Activated gamma-delta T cell treated with Interleukin-2 at 50 U/mL for 16 hours (primary cell): ENCODE measurements around the gene BAIAP2L2.
"Not testable (repeated sequence)": the region's sequence is repeated elsewhere in the genome, so short reads cannot be mapped to it uniquely, and the experiment has no call there.

Experiments used
- DNase-seq: peaks from one replicate; pipeline ENCODE4 v3.0.0-alpha.2; 2020

Gene BAIAP2L2, protein sequence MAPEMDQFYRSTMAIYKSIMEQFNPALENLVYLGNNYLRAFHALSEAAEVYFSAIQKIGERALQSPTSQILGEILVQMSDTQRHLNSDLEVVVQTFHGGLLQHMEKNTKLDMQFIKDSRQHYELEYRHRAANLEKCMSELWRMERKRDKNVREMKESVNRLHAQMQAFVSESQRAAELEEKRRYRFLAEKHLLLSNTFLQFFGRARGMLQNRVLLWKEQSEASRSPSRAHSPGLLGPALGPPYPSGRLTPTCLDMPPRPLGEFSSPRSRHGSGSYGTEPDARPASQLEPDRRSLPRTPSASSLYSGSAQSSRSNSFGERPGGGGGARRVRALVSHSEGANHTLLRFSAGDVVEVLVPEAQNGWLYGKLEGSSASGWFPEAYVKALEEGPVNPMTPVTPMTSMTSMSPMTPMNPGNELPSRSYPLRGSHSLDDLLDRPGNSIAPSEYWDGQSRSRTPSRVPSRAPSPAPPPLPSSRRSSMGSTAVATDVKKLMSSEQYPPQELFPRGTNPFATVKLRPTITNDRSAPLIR

DNA sequence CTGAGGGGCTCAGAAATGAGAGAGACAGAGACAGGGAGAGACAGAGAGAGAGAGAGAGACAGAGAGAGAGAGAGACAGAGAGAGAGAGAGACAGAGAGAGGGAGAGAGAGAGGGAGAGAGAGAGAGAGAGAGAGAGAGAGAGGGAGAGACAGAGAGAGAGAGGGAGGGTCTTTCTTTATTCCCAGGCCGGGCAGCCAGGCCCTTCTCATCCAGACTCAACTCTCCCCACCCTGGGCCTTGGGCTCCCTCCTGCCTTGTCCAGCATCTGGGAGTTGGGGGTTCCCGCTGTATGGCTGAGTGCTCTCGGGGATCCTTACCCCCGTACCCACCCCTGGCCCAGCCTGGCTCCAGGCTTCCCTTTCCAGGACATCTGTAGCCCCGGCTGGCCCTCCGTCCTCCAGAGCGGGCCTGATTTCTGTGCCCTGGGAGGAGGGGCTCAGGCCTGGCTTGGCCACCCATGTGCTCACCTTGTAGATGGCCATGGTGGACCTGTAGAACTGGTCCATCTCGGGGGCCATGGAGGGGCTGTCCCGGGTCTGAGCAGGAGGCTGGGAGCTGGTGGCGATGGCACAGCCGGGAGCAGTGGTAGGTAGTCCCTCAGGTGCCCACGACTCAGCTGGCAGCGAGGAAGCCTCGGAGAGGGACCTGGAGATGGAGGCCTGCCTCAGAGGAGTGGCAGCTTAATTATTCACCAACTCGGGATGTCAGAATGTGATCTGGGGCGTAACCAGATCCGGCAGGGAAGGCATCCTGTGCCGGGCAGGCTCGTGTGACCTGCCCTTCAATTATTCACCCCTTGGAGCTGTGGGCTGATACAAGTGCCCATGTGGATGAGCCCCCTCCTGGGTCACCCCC lies at the start of gene BAIAP2L2:
Gene BAIAP2L2 (minus strand): TSS at position 677 of the 855 bp plus-strand sequence. CDS start 159 bp downstream, at position 518.
- no peak for DNase-seq

DNA sequence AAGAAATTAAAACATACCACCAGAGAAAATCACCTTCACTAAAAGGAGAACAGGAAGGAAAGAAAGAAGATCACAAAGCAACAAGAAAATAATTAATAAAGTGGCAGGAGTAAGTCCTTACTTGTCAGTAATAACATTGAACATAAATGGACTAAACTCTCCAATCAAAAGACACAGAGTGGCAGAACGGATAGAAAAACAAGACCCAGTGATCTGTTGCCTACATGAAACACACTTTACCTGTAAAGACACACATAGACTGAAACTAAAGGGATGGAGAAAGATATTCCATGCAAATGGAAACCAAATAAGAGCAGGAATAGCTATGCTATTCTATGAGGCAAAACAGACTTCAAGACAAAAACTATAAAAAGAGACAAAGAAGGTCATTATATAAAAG lies 45.2 kb upstream of the BAIAP2L2 start:
- DNase-seq, result no peak

DNA sequence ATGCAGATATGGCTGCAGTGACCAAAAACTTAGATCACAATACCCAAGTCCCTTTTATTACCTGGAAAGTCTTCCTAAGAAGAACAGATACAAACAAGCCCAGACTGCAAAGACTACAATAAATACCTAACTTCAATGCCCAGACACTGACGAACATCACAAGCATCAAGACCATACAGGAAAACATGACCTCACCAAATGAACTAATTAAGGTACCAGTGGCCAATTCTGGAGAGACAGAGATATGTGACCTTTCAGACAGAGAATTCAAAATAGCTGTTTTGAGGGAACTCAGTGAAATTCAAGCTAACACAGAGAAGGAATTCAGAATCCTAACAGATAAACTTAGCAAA lies 44.1 kb upstream of the BAIAP2L2 start:
- DNase-seq, result not testable (repeated sequence)

DNA sequence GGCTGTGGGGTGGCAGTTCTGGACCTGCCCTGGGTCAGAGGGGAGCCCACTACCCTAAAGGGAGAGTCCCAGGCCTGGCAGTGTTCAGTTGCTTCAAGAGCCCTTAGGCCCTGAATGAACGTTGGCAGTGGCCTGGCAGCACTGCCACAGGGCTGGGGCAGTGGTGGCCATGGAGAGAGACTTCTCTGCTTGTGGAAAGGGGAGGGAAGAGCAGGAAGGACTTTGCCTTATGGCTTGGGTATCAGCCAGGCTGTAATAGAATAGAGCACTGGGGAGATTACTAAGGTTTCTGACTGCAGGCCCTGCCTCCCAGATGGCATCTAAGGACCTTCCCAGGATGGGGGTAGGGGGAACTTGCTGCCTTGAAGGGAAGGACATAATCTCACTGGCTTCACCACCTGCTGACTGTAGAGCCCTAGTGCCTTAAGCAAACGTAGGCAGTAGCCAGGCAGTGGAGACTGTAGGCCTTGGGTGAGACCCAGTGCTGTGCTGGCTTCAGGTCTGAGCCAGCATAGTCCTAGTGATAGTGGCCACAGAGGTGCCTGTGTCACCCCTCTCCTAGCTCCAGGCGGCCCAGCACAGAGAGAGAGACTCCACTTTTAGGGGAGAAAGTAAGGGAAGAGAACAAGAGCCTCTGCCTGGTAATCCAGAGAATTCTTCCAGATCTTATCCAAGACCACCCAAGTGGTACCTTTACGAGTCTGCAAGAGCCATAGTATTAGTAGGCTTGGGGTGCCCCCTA lies 43.5 kb upstream of the BAIAP2L2 start:
- DNase-seq, result no peak

DNA sequence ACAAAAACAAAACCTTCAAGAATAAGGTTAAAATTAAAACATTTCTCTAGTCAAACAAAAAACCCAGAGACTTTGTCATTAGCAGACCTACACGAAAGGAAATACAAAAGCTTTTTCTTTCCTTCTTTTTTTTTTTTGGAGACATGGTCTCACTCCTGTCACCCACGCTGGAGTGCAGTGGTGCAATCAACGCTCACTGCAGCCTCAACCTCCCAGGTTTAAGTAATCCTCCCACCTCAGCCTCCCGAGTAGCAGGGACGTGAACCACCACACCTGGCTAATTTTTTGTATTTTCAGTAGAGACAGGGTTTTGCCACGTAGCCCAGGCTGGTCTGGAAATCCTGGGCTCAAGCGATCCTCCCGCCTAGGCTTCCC lies 40.6 kb upstream of the BAIAP2L2 start:
- no peak for DNase-seq

DNA sequence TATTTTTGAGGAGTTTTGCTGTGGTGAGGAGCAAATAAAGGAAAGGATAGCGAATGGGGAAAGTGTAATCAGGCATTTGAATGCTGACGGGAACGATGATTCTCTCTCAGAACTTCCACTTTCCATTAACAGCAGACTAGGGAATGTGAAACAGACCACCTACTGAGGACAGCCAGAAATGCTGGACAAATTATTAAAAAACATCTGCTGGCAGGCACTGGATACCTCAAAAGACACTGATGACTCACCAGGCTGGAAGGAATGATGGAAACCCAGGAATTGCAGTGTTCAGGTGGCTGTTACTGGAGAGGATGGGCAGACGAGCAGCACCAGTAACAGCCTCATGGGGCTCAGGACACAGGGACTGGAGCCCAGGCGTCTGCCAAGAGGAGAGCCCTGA lies 37.8 kb upstream of the BAIAP2L2 start:
- DNase-seq, result no peak

DNA sequence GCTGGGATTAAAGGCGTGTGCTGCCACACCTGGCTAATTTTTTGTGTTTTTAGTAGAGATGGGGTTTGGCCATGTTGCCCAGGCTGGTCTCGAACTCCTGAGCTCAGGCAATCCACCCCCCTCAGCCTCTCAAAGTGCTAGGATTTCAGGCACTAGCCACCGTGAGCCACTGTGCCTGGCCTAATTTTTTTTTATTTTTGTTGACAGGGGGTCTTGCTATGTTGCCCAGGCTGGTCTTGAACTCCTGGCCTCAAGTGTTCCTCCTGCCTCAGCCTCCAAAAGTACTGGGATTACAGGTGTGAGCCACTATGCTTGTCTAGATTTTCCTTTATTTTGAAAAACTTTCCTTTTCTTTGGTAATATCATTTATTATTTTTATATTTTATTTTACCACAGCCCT lies 35.7 kb upstream of the BAIAP2L2 start:
- not testable (repeated sequence) for DNase-seq

DNA sequence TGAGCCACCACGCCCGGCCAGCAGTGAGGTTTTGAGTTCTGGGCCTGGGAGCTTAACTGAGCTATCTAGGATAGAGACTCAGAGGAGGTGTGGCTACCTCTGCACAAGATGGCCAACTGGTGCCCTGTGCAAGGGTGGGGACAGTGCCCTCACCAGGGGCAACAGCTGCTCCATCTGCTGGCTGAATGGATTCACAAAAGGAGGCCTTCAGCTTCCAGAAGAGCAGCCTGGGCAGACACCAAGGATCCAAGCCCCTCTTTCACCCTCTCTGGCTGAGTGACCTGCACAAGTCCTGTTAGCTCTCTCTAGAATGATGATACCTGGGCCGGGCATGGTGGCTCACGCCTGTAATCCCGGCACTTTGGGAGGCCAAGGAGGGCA lies 33.5 kb upstream of the BAIAP2L2 start:
- DNase-seq, result no peak

DNA sequence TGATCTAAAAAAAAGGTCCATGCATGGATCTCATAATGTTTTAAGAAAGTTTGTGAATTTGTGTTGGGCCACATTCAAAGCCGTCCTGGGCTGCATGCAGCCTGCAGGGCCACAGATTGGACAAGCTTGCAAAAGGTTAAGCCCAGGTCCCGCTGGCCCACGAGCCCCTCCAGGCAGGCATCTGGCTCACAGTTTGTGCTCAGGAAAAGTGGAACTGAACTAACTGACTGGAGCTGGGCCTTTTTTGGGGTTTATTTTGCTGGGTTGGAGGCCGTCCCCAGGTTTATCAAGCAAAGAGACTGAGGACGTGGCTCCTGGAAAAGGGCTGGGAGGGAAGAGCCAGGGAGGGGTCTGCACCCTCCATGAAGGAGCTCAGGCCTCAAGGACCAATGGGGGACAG lies 32.1 kb upstream of the BAIAP2L2 start:
- no peak for DNase-seq

DNA sequence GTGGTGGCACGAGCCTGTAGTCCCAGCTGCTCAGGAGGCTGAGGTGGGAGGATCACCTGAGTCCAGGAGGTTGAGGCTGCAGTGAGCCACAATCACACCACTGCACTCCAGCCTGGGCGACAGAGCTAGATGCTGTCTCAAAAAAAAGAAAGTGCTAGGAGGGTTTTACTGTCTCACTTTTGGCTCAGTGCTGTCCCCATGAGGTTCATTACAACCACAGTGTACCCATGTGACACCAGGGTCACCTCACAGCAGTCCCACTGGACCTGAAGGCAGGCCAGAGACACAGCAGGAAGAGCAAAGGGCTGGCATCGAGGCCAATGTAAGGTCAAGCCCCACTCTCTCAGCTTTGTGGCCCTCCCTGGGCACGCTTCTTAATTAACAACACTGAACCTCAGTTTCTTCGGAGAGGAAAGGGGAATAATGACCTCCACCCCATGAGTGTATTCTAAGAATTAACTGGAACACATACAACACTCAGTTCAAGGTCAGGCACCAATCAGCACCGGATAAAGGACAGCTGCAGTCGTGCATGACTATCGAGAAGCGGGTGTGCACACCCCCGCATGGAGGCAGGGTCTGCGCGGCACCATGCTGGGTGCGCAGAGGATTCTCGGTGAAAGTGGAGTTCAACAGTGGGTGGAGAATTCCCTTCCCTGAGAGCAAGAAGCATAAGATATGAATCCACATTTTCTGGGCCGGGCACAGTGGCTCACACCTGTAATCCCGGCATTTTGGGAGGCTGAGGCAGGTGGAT lies 30.9 kb upstream of the BAIAP2L2 start:
- DNase-seq, result no peak

DNA sequence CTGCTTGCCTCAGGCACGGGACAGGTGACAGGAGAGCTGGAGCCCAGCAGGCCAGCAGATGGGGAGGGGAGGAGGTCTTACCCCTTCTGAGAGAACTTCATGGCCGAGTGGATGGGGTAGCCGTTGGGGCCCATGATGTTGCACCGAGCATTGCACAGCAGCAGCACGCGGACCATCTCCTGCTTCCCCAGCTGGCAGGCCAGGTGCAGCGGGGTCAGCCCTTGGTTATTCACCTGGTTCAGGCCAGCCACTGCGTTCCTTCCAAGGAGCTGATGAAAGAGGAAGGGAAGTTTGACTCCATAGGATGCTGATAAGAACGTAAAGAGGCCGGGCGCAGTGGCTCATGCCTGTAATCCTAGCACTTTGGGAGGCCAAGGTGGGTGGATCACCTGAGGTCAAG lies 29.4 kb upstream of the BAIAP2L2 start:
- no peak for DNase-seq

DNA sequence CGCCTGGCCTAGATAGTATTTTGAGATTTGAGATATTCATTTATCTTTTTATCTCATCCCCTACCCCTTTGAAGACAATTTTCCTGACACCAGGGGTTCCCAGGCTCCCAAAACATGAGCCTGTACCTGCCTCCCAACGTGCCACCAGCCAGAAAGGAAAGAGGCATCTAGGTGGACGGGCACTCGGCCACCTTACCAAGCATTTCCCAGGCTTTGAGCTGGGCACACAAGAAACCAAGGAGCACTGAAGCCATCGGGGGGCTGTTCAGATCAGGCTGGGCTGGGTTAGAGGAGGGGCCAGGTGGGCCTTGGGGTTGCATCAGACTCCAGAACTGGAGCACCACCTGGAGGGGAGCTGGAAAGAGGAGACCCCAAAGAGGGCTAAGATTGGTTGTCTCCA lies 28.5 kb upstream of the BAIAP2L2 start:
- no peak for DNase-seq

DNA sequence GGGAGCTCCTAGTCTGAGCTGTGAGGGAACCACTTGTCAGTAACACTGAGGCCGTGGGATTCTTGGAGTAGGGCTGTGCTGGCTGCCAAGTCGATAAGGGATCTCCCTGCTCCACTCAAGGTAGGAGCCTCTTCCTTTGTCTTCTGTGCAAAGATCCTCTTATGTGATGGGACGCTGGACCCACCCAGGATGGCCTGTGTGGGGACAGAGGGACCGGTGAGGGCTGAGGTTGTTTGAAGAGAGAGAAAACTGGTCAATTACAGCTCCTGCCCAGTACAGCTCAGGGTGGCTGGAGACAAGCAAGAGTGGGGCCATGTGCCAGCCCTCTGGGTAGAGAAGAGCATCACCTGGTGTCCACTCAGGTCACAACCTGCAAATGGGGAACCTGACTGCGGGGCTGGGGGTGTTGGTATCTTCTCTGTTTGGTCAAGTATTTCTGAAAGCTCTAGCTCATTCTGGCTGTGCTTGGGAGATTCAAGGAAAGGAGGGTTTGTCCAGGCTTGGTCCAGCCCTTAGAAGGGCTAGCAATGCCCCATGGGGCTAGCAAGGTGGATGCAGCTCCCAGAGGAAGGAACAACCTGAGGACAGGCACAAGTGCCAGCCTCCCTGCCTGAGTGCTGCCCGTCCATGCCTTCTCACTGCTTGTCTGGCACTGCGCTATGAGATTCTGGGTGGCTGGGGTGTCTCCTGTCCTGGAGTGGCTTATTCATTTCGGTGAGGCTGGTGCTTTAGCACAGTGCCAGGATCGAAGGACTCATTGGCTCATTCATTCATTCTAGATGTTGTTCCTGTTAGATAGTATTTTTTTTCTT lies 27.6 kb upstream of the BAIAP2L2 start:
- no peak for DNase-seq

DNA sequence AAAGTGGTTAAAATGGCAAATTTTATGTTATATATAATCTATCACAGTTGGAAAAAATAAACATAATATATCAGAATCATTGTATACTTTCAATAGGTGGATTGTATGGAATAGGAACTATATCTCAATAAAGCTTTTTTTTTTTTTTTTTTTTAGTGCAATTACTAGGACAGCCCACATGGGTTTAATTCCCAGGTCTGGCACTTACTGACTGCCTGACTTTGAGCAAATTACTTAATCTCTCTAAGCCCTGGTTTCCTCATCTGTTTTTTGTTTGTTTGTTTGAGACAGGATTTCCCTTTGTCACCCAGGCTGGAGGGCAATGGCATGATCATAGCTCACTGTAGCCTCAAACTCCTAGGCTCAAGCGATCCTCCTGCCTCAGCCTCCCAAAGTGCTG lies 26.1 kb upstream of the BAIAP2L2 start:
- DNase-seq, result no peak

DNA sequence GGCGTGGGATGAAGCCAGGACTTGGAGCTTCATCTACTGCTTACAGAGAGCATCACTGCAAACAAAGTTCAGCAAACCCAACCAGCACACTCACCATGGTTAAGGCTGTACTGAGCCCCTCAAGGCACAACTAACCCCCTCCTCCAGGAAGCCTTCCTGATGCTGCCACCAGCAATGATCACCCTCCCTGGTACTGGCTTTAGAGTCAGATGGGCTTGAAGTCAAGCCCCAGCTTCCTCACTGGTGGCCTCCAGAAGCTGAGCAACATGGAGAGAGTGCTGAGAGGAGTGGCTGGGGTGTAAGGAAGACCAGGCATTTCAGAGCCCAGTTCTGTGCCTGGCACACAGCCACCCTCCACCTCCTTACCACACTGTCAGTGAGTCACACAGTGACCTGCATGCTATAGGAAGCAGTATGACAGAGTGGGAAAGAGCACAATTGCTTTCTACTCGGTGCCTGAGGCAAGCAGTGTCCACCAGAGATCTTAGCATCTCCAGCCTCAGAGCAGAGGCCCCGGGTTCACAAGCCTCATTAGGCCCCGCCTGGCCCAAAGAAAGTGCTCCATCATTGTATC lies 24.7 kb upstream of the BAIAP2L2 start:
- no peak for DNase-seq

DNA sequence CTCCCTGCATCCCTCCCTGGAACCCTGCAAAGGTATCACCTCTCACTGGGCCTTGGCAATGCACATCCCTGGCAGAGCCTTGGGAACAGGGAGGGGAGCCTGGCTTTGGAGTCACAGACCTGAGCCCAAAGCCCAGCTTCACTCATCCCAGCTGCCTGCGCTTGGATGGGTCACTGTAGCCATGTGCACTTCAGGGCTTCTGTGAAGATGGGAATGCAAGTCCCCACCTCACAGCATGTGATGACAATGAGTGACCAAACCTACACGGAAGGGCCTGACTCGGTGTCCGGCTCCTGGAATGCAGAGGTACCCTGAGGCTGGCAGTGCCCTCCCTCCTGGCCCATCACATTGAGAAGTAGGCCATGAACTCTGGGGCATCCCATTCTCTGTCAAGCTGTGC lies 22.8 kb upstream of the BAIAP2L2 start:
- no peak for DNase-seq

DNA sequence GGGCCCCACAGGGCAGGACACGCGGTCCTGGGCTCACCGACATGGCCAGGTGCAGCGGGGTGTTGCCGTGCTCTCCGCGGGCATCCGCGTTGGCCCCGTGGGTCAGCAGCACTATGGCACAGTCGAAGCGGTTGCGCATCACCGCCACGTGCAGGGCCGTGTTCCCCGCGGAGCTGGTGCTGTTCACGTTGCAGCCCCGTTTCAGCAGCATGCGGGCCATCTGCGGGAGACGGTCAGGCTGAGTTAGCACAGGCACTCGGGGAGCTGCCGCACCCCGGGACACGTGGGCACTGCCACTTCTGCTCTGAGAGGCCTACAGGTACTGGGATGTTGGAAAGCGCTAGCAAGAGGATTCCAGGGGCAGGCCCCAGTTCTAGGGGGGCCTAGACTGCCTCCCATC lies 22.3 kb upstream of the BAIAP2L2 start:
- DNase-seq, result no peak

DNA sequence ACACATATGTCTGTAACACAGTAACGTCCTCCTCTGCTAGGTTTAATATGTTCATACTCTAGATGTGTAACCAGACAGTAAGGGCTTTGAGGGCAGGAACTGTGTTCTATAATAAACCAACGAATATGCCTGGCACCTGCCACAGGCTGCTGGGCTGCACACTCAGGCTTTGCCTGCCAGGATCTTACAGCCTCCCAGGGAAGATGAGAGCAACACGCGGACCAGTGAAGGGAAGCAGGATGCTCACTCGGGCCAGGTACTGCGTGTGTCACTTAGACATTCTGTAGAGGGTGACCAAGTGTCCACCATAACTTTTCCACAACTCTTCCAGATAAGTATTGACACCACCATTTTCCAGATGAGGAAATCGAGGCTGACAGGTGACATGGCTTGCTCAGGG lies 21.7 kb upstream of the BAIAP2L2 start:
- DNase-seq, result no peak

DNA sequence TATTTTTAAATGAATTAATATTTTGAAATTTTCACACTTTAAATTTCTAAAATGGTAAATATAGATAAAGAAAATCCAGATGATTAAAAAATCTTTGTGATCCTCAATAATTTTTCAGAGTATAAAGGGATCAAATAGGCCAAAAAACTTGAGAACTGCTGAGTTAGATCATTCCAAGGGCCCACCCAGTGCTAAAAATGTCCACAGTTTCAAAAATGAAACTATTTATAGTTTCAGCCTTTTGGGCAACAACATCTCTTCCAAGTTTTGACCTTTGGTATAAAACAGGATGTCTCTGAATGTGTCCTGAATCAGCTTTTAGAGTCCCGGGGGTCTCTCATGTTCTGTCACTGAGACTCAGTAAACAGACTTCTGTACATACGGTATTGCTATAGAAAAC lies 20.9 kb upstream of the BAIAP2L2 start:
- DNase-seq, result no peak

DNA sequence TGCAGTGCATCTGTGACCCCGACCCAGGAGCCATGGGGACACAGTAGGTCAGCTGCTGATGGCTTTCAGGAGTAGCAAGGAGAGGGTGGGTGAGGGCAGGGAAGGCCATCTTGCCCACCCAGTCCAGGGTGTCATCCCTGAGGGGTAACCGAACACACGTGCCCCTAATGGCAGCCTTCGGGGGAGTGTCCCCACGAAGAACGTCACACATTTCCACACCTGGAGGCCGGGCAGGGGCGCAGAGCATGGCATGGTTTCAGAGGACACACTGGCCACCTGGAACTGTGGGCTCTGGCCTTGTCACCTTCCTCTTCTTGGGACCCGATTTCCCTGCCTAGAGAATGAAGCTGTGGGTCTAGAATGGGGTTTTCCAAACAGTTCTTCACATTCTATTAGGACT lies 19.4 kb upstream of the BAIAP2L2 start:
- DNase-seq, result no peak

DNA sequence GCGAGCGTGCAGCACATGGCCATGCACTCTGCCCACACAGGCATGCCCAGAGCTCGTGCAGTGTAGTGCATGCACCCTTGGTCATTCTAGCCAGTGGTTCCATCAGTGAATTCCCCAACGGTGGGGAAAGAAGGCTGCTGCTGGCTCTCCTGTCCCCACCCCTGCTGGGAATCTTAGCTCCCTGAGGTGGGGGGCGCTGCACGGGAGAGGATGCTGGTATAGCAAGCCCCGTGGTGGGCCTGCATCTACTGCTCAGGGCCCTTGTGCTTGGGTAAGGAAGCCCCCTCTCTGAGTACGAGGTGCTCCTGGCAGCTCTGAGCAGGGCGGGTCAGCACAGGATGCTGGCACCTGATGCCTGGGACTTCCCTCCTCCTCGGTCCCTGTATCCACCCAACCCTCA lies 18.5 kb upstream of the BAIAP2L2 start:
- DNase-seq, result no peak
